SU-DHL-6 (cell line): Measurements from ENCODE around the gene C19orf67.

Experiments used
- H2AFZ ChIP-seq: fragments of 200-600 bp; sonication (generic); 2 replicates; pipeline ENCODE4 v1.6.1; 2014; ENCODE audit warnings: low read depth, mild to moderate bottlenecking, moderate library complexity, mixed read lengths, antibody characterized with exemption, low read length; ENCODE audit not compliant: severe bottlenecking
- H3F3A ChIP-seq: fragments of 200-600 bp; shearing (Covaris generic); 2 replicates; pipeline ENCODE4 v1.6.0; 2016; ENCODE audit warnings: antibody characterized with exemption, mild to moderate bottlenecking; ENCODE audit not compliant: insufficient read depth
- H3K27ac ChIP-seq: fragments of 200-600 bp; sonication (generic); 2 replicates; pipeline ENCODE4 v1.5.1; 2016; ENCODE audit warnings: low read depth, mild to moderate bottlenecking, low read length, moderate library complexity, mixed read lengths
- H3K27me3 ChIP-seq: fragments of 200-600 bp; sonication (generic), shearing (Covaris generic); 2 replicates; pipeline ENCODE4 v1.6.0; 2014; ENCODE audit warnings: mild to moderate bottlenecking, low read length
- H3K36me3 ChIP-seq: fragments of 200-600 bp; sonication (generic); 2 replicates; pipeline ENCODE4 v1.6.1; 2014; ENCODE audit warnings: mild to moderate bottlenecking, low read length, mixed read lengths
- H3K4me2 ChIP-seq: fragments of 300-600, 200-600 bp; shearing (Covaris generic), sonication (generic); 2 replicates; pipeline ENCODE4 v1.6.0; 2014; ENCODE audit warnings: low read length, low read depth, mild to moderate bottlenecking; ENCODE audit not compliant: poor library complexity, severe bottlenecking
- H3K4me3 ChIP-seq: fragments of 200-600 bp; sonication (generic); 2 replicates; pipeline ENCODE4 v1.5.1; 2014; ENCODE audit warnings: antibody characterized with exemption, low read length, mild to moderate bottlenecking, mixed read lengths; ENCODE audit not compliant: insufficient read depth, poor library complexity, severe bottlenecking
- H3K79me2 ChIP-seq: fragments of 200-600 bp; sonication (generic); 2 replicates; pipeline ENCODE4 v1.6.1; 2014; ENCODE audit warnings: mild to moderate bottlenecking, low read length, moderate library complexity; ENCODE audit not compliant: insufficient read depth
- H3K9ac ChIP-seq: fragments of 200-600 bp; sonication (generic); 2 replicates; pipeline ENCODE4 v1.7.0; 2014; ENCODE audit warnings: mild to moderate bottlenecking, low read length
- H3K9me2 ChIP-seq: fragments of 200-600 bp; sonication (generic); replicated peaks from 2 replicates; pipeline ENCODE4 v1.6.1; 2014; ENCODE audit warnings: low read length; ENCODE audit not compliant: insufficient read depth
- H3K9me3 ChIP-seq: fragments of 200-600 bp; sonication (generic); 2 replicates; pipeline ENCODE4 v1.6.1; 2014; ENCODE audit warnings: low read length, mixed read lengths; ENCODE audit not compliant: insufficient read depth
- H4K20me1 ChIP-seq: fragments of 200-600 bp; sonication (generic); 2 replicates; pipeline ENCODE4 v1.6.1; 2014; ENCODE audit warnings: low read depth, mild to moderate bottlenecking, antibody characterized with exemption, low read length, moderate library complexity, mixed read lengths
- CTCF ChIP-seq: fragments of 200-600 bp; sonication (generic); IDR thresholded peaks from one replicate; pipeline ENCODE4 v1.5.1; 2017; ENCODE audit warnings: antibody characterized with exemption, mild to moderate bottlenecking, low read length, moderate library complexity; ENCODE audit not compliant: insufficient read depth, poor library complexity, severe bottlenecking
- EZH2phosphoT487 ChIP-seq: fragments of 200-600 bp; sonication (generic), shearing (Covaris generic); conservative IDR thresholded peaks from 2 replicates; pipeline ENCODE4 v1.6.1; 2018; ENCODE audit warnings: mild to moderate bottlenecking, antibody characterized with exemption, low read length, moderate library complexity, mixed read lengths

The C19orf67 gene

GRCh38 chr19:14031719-14032480 lies 53.7 kb downstream of the C19orf67 start, which contains the start of gene IL27RA:
IL27RA (plus strand) TSS chr19:14031762; CDS start chr19:14031873, 111 bp downstream.
- H3K79me2 ChIP-seq = no peaks in the 10 kb centered on the region
- H3K9me3 ChIP-seq = no peaks in the 10 kb centered on the region
- no peaks in the 10 kb centered on the region for H4K20me1 ChIP-seq
- peak within 1 kb of the TSS; percentile 73 for H3K4me3 ChIP-seq
- TF ChIP-seq EZH2phosphoT487 (no peak), CTCF (peak; percentile 68)
- no peaks in the 10 kb centered on the region for H3K9me2 ChIP-seq
- 0 out of 2 replicates have a peak, but pooled peaks cover 10% of the 10 kb centered on the region for H3F3A ChIP-seq
- peak within 1 kb of the TSS; percentile 94 for H2AFZ ChIP-seq
- H3K4me2 ChIP-seq = peak within 1 kb of the TSS; percentile 70
- no peaks in the 10 kb centered on the region for H3K27me3 ChIP-seq
- peak within 1 kb of the TSS; percentile 79 for H3K9ac ChIP-seq
- H3K36me3 ChIP-seq = no peaks in the 10 kb centered on the region
- peak within 1 kb of the TSS; percentile 35; the same call in 1 of the 2 replicates for H3K27ac ChIP-seq
